NT2/D1 (cell line): ENCODE measurements around the gene POLR2L.

Experiments used
- DNase-seq: peaks from one replicate; pipeline ENCODE4 v3.0.0-alpha.2; 2011; ENCODE audit warnings: low read depth, low spot score
- H3K27me3 ChIP-seq: 2 replicates; pipeline ENCODE4 v1.6.0; 2011; ENCODE audit warnings: mild to moderate bottlenecking; ENCODE audit not compliant: insufficient read length, insufficient read depth
- H3K36me3 ChIP-seq: 2 replicates; pipeline ENCODE4 v1.6.1; 2011; ENCODE audit warnings: mild to moderate bottlenecking, low read length, mixed read lengths; ENCODE audit not compliant: insufficient read depth, insufficient read length
- H3K4me1 ChIP-seq: 2 replicates; pipeline ENCODE4 v1.5.1; 2011; ENCODE audit not compliant: insufficient read depth, insufficient read length
- H3K4me3 ChIP-seq: 2 replicates; pipeline ENCODE4 v1.5.1; 2011; ENCODE audit warnings: low read depth; ENCODE audit not compliant: insufficient read length
- H3K9ac ChIP-seq: 2 replicates; pipeline ENCODE4 v1.6.0; 2011; ENCODE audit warnings: low read depth; ENCODE audit not compliant: insufficient read length
- H3K9me3 ChIP-seq: 2 replicates; pipeline ENCODE4 v1.5.1; 2011; ENCODE audit warnings: mild to moderate bottlenecking, low read length; ENCODE audit not compliant: insufficient read depth
- SUZ12 ChIP-seq: IDR thresholded peaks from 2 replicates; pipeline ENCODE4 v1.6.1; 2011; ENCODE audit not compliant: insufficient read length, insufficient read depth; ENCODE audit errors: extremely low read depth
- YY1 ChIP-seq: IDR thresholded peaks from 2 replicates; pipeline ENCODE4 v1.6.1; 2011; ENCODE audit not compliant: insufficient read length, insufficient read depth
- ZNF274 ChIP-seq: IDR thresholded peaks from 2 replicates; pipeline ENCODE4 v1.6.1; 2011; ENCODE audit warnings: mild to moderate bottlenecking, low read depth, low read length

The POLR2L gene

DNA sequence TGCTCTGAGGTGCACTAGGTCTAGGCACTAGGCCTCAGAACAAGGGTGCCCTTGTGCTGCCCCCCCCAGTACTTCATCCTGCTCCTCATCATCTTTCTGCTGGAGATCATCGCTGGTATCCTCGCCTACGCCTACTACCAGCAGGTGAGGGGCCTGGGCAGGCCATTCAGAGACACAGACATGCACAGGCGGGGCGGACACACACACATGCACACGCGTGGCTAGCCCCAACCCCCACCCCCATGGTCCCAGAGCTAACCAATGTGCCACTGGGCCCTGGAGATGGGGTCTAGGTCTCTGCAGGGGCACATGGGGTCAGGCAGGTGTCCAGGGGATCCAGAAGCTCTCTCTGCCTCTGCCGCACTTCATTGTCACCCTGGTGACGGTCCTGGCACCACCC, 5.6 kb downstream of the POLR2L start:
- peaks cover 7% of the 10 kb centered on the region for H3K27me3 ChIP-seq
- peaks cover 66% of the 10 kb centered on the region for H3K36me3 ChIP-seq
- H3K4me3 ChIP-seq: no peak overlapping the region
- peaks cover 48% of the 10 kb centered on the region for H3K4me1 ChIP-seq
- H3K9ac ChIP-seq: peak overlapping the region; percentile 56
- TF ChIP-seq ZNF274: no peak
- DNase-seq: no peak
- no peaks in the 10 kb centered on the region for H3K9me3 ChIP-seq

DNA sequence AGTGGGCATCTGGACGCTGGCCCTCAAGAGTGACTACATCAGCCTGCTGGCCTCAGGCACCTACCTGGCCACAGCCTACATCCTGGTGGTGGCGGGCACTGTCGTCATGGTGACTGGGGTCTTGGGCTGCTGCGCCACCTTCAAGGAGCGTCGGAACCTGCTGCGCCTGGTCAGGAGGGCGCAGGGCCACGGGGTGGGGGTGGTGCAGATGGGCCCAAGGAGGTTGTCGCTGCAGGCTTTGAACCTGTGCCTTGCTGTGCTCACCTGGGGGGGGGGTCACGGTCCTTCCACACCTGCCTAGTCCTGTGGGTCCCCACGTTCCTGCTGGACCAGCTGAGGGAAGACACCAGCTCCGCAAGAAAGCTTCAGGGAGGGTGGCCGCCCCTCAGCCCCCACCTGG, 6.1 kb downstream of the POLR2L start:
- Histone ChIP-seq H3K4me1 (peaks cover 49% of the 10 kb centered on the region), H3K9me3 (no peaks in the 10 kb centered on the region), H3K4me3 (no peak overlapping the region), H3K9ac (peak overlapping the region; percentile 56), H3K27me3 (peaks cover 11% of the 10 kb centered on the region), H3K36me3 (peaks cover 65% of the 10 kb centered on the region)
- TF ChIP-seq ZNF274 (no peak), YY1 (no peak), SUZ12 (no peak)
- no peak for DNase-seq

DNA sequence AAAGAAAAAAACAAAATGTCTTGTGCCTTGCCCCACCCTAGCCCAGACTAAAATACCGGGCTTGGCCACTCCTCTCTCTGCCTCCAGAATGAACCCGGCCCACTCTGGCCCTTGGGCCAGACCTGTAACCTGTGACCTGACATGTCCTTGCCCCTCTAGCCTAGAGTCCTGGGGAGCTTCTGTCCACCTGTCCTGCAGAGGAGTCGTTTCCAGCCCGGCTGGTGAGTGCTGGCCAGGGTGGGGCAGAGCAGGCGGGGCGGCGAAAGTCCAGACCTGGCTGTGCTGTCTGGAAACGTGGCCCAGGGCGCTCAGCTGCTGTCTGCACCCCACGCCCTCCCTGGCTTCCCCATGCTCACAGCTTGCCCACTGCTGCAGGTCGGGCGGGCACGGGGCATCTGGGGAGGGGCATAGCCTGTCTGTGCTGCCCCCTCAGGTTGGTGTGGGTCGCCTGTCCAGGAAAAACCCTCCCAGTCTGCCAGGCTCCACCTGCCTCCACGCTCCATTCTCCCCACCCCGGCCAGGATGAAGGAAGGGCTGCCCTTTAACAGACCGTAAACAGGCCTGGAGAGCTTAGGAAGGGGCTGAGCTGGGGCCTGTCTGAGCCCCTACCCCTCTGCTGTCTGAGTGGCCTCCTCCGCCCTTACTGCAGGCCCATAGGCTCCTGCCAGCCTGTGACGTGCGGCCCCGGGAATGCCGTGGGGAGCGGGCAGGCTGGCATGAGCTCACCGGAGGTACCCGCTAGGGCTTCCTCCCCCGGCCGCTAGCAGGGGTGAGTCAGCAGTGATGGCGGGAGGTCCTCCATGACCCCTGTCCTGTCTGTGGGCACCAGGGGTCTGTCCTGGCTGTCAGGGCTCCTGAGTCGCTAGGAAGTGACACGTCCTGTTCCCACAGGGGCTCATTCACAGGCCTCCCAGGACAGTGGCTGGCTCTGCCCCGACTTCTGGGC, 7.7 kb downstream of the POLR2L start:
- H3K9me3 ChIP-seq: no peaks in the 10 kb centered on the region
- H3K27me3 ChIP-seq: peaks cover 24% of the 10 kb centered on the region
- TF ChIP-seq SUZ12: no peak
- TF ChIP-seq YY1: no peak
- no peak for TF ChIP-seq ZNF274
- peaks cover 48% of the 10 kb centered on the region for H3K36me3 ChIP-seq
- H3K9ac ChIP-seq: peak overlapping the region; percentile 66
- no peak for DNase-seq
- peaks cover 40% of the 10 kb centered on the region for H3K4me1 ChIP-seq
- H3K4me3 ChIP-seq: no peak overlapping the region

DNA sequence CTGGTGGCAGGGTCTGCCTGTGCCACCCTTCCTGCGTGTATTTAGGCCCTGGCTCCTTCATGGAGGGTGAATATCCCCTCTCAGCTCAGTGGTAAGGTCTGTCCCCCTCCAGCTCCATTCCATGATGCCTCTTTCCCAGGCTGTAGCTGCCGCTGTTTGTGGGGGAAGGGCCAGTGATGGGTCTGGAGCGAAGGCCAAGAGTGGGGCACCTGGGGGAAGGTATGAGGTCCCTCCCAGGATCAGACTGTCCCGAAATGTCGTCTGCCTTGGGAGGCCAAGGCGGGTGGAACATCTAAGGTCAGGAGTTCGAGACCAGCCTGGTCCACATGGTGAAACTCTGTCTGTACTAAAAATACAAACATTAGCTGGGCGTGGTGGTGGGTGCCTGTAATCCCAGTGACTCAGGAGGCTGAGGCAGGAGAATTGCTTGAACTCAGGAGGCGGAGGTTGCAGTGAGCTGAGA, 8.4 kb downstream of the POLR2L start:
- no peak for TF ChIP-seq YY1
- no peak for TF ChIP-seq SUZ12
- no peak for TF ChIP-seq ZNF274
- H3K9me3 ChIP-seq: no peaks in the 10 kb centered on the region
- peaks cover 41% of the 10 kb centered on the region for H3K36me3 ChIP-seq
- no peak overlapping the region for H3K9ac ChIP-seq
- peaks cover 40% of the 10 kb centered on the region for H3K4me1 ChIP-seq
- no peak for DNase-seq
- H3K27me3 ChIP-seq: peaks cover 31% of the 10 kb centered on the region
- H3K4me3 ChIP-seq: peak overlapping the region; percentile 54

DNA sequence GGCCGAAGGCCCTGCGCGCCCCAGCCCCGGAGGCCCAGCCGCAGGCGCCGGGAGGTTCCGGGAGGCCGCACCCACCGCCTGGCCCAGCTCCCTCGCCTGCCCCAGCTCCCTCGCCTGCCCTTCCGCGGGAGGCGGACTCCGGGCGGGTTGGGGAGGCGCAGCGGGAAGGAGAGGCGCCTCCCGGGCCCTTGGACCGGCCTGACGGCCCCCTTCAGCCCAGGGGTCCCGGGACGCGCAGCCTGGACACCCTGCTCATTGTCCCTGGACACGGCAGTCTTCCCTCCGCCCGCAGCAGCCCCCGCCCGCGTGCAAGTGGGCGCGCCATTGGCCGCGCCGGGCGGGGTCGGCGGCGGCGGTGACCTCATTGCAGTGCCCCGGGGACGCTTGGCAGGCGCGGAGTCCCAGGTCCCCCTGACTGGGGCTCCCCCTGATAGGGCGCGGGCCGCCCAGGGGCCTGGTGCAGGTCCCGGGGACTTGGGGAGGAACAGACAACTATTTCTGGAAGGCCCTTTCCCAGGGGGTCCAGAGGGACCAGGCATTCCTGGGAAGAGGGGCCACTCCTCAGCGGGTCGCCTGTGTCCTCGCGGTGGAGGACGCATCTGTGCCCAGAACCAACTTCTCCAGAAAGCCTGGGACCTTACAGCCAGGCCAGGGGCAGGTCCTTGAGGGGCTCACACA, 9.1 kb downstream of the POLR2L start:
- H3K4me3 ChIP-seq: peak overlapping the region; percentile 54
- H3K9me3 ChIP-seq: no peaks in the 10 kb centered on the region
- no peak for DNase-seq
- H3K36me3 ChIP-seq: peaks cover 35% of the 10 kb centered on the region
- peak overlapping the region; percentile 83 for H3K9ac ChIP-seq
- H3K4me1 ChIP-seq: peaks cover 40% of the 10 kb centered on the region
- H3K27me3 ChIP-seq: peaks cover 37% of the 10 kb centered on the region
- TF ChIP-seq SUZ12: no peak
- TF ChIP-seq ZNF274: no peak
- no peak for TF ChIP-seq YY1

DNA sequence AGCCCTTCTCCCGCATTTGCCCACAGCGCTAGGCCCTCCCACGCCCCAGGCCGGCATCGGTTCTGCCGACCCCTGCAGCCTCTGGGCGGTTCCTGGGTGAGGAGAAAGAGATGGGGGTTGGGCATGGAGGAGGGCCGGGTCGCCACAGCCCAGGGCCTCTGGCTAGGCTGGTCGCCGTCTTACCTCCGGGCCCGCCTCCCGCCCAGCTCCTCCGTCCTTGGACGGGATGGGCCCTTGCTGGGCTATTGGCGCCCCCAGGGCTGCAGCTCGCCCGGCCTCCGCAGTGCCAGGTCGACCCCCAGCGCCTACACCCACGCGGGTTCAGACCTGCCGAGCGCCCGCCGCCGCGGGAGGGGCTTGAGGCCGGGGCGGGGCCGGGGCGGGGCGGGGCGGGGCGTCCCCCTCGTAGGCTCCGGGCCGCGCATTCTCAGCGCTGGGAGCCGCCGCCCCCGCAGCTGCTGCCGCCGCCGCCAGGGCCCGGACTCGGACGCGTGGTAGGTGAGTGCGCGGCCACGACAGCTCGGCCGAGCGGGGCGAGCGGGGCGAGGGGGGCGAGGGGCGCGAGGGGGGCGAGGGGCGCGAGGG, 9.7 kb downstream of the POLR2L start, which contains the start of gene CD151:
Gene CD151 (plus strand): TSS at position 424 of the 585 bp plus-strand sequence. CDS start 3,118 bp downstream, outside the sequence.
- no peak for DNase-seq
- H3K4me3 ChIP-seq: peak within 1 kb of the TSS; percentile 62

More for the DNA sequence above, 9.7 kb downstream of the POLR2L start, which contains the start of gene CD151:
- peak within 1 kb of the TSS; percentile 88 for H3K9ac ChIP-seq
- H3K4me1 ChIP-seq: peaks cover 43% of the 10 kb centered on the region
- TF ChIP-seq YY1 (no peak), SUZ12 (no peak), ZNF274 (no peak)
- peaks cover 44% of the 10 kb centered on the region for H3K27me3 ChIP-seq
- H3K36me3 ChIP-seq: peaks cover 28% of the 10 kb centered on the region
- H3K9me3 ChIP-seq: no peaks in the 10 kb centered on the region
